ENCODE measurements around the gene DEDD. TPM values are rescaled to one million over a fixed set of nuclear protein-coding genes. Genes with fewer than 3 reads are reported as not detected.
A peak's percentile ranks its signal among the peaks of the same experiment; 100 is the strongest.

DEDD gene
- total and polyA plus RNA-seq, 2 of the 13 experiments (the other 11 are each of a cell fraction or from before 2014, with no cell fraction given), result 12.6 to 27.8 TPM

DNA sequence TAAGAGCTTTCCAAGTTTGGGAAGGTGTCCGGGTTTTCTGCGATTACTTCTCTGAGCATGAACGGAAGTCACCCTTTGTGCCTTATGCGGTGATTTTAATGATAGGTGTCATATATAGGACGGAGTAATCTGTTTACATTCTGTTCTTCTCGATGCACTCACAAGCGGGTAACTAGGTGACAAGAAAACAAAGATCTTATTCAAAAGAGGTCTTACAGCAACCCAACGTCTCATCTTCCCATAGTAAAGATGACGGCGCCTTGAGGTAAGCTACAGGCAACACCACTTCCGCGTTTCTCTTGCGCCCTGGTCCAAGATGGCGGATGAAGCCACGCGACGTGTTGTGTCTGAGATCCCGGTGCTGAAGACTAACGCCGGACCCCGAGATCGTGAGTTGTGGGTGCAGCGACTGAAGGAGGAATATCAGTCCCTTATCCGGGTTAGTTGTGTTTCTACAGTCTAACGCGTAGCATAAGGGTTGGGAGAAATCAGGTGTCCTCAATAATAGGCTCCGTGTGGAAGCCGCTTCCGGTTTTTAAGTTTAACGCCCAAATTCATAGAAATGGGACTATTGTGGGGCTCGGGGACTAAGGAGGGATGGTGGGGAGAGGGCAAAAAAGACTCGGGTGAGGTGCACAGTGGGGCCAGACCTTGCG is 21.3 kb upstream of the DEDD start, which contains the start of gene UFC1 (continued):
- TF ChIP-seq, protein P1, sequence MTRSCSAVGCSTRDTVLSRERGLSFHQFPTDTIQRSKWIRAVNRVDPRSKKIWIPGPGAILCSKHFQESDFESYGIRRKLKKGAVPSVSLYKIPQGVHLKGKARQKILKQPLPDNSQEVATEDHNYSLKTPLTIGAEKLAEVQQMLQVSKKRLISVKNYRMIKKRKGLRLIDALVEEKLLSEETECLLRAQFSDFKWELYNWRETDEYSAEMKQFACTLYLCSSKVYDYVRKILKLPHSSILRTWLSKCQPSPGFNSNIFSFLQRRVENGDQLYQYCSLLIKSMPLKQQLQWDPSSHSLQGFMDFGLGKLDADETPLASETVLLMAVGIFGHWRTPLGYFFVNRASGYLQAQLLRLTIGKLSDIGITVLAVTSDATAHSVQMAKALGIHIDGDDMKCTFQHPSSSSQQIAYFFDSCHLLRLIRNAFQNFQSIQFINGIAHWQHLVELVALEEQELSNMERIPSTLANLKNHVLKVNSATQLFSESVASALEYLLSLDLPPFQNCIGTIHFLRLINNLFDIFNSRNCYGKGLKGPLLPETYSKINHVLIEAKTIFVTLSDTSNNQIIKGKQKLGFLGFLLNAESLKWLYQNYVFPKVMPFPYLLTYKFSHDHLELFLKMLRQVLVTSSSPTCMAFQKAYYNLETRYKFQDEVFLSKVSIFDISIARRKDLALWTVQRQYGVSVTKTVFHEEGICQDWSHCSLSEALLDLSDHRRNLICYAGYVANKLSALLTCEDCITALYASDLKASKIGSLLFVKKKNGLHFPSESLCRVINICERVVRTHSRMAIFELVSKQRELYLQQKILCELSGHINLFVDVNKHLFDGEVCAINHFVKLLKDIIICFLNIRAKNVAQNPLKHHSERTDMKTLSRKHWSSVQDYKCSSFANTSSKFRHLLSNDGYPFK (CRISPR knock-in tag; IDR thresholded peaks at IDR 0.05; ENCODE audit: borderline replicate concordance), result peak; percentile 87; the same call in 1 of the 2 replicates
- TF ChIP-seq ZNF367 (CRISPR knock-in tag; IDR thresholded peaks at IDR 0.05; ENCODE audit: borderline replicate concordance), result no peak
- no peak for TF ChIP-seq ZNF333 (CRISPR knock-in tag; IDR thresholded peaks at IDR 0.05; ENCODE audit: borderline replicate concordance)
- TF ChIP-seq ZNF773 (CRISPR knock-in tag; IDR thresholded peaks at IDR 0.05; ENCODE audit: borderline replicate concordance), result no peak
- TF ChIP-seq NR1H2 (CRISPR knock-in tag; IDR thresholded peaks at IDR 0.05; ENCODE audit: borderline replicate concordance, low read depth), result no peak
- no peak for TF ChIP-seq AKAP8 (CRISPR knock-in tag; IDR thresholded peaks at IDR 0.05)
- no peak for TF ChIP-seq ZNF713 (CRISPR knock-in tag; IDR thresholded peaks at IDR 0.05)
- TF ChIP-seq, protein P2, sequence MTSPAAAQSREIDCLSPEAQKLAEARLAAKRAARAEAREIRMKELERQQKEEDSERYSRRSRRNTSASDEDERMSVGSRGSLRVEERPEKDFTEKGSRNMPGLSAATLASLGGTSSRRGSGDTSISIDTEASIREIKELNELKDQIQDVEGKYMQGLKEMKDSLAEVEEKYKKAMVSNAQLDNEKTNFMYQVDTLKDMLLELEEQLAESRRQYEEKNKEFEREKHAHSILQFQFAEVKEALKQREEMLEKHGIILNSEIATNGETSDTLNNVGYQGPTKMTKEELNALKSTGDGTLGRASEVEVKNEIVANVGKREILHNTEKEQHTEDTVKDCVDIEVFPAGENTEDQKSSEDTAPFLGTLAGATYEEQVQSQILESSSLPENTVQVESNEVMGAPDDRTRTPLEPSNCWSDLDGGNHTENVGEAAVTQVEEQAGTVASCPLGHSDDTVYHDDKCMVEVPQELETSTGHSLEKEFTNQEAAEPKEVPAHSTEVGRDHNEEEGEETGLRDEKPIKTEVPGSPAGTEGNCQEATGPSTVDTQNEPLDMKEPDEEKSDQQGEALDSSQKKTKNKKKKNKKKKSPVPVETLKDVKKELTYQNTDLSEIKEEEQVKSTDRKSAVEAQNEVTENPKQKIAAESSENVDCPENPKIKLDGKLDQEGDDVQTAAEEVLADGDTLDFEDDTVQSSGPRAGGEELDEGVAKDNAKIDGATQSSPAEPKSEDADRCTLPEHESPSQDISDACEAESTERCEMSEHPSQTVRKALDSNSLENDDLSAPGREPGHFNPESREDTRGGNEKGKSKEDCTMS (CRISPR knock-in tag; conservative IDR thresholded peaks at IDR 0.05), result no peak
- no peak for TF ChIP-seq PLRG1 (conservative IDR thresholded peaks at IDR 0.05)
- no peak for TF ChIP-seq MAFK (conservative IDR thresholded peaks at IDR 0.05 in 1 of 2, IDR thresholded peaks at IDR 0.05 in 1 of 2; ENCODE audit: low read length in 2 of 2)
- no peak for TF ChIP-seq SRSF4 (IDR thresholded peaks at IDR 0.05; ENCODE audit: low read depth, low read length, poor library complexity, severe bottlenecking)
- no peak for TF ChIP-seq ZNF883 (CRISPR knock-in tag; IDR thresholded peaks at IDR 0.05; ENCODE audit: not compliant biosample characterization)
- TF ChIP-seq, protein P3, sequence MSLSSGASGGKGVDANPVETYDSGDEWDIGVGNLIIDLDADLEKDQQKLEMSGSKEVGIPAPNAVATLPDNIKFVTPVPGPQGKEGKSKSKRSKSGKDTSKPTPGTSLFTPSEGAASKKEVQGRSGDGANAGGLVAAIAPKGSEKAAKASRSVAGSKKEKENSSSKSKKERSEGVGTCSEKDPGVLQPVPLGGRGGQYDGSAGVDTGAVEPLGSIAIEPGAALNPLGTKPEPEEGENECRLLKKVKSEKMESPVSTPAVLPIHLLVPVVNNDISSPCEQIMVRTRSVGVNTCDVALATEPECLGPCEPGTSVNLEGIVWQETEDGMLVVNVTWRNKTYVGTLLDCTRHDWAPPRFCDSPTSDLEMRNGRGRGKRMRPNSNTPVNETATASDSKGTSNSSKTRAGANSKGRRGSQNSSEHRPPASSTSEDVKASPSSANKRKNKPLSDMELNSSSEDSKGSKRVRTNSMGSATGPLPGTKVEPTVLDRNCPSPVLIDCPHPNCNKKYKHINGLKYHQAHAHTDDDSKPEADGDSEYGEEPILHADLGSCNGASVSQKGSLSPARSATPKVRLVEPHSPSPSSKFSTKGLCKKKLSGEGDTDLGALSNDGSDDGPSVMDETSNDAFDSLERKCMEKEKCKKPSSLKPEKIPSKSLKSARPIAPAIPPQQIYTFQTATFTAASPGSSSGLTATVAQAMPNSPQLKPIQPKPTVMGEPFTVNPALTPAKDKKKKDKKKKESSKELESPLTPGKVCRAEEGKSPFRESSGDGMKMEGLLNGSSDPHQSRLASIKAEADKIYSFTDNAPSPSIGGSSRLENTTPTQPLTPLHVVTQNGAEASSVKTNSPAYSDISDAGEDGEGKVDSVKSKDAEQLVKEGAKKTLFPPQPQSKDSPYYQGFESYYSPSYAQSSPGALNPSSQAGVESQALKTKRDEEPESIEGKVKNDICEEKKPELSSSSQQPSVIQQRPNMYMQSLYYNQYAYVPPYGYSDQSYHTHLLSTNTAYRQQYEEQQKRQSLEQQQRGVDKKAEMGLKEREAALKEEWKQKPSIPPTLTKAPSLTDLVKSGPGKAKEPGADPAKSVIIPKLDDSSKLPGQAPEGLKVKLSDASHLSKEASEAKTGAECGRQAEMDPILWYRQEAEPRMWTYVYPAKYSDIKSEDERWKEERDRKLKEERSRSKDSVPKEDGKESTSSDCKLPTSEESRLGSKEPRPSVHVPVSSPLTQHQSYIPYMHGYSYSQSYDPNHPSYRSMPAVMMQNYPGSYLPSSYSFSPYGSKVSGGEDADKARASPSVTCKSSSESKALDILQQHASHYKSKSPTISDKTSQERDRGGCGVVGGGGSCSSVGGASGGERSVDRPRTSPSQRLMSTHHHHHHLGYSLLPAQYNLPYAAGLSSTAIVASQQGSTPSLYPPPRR (CRISPR knock-in tag; IDR thresholded peaks at IDR 0.05; ENCODE audit: borderline replicate concordance), result no peak
- TF ChIP-seq ZNF3 (CRISPR knock-in tag; IDR thresholded peaks at IDR 0.05), result no peak
- no peak for TF ChIP-seq ZNF746 (CRISPR knock-in tag; IDR thresholded peaks at IDR 0.05)
- TF ChIP-seq, protein P4, sequence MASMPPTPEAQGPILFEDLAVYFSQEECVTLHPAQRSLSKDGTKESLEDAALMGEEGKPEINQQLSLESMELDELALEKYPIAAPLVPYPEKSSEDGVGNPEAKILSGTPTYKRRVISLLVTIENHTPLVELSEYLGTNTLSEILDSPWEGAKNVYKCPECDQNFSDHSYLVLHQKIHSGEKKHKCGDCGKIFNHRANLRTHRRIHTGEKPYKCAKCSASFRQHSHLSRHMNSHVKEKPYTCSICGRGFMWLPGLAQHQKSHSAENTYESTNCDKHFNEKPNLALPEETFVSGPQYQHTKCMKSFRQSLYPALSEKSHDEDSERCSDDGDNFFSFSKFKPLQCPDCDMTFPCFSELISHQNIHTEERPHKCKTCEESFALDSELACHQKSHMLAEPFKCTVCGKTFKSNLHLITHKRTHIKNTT (CRISPR knock-in tag; IDR thresholded peaks at IDR 0.05), result no peak
- no peak for TF ChIP-seq ATF7 (IDR thresholded peaks at IDR 0.05)
- peak; percentile 29; the same call in 1 of the 2 replicates for TF ChIP-seq ATF7 (CRISPR knock-in tag; IDR thresholded peaks at IDR 0.05)
- TF ChIP-seq YEATS4 (CRISPR knock-in tag; IDR thresholded peaks at IDR 0.05; ENCODE audit: borderline replicate concordance), result peak; percentile 94

Measured in HepG2 (cell line).